ENCODE results near the gene CLP1. TPM values are rescaled to one million over a fixed set of nuclear protein-coding genes. Genes with fewer than 3 reads are reported as not detected.
A peak's percentile ranks its signal among the peaks of the same experiment; 100 is the strongest.

CLP1 gene
- total RNA-seq, 2 experiments from 2014 or later: 11.9 to 15.9 TPM

GRCh38 chr11:57641011-57641807, 16.4 kb upstream of the CLP1 start:
- ChIA-PET CTCF (interaction anchor here (0.5 to 7.3 kb wide), 28 partner anchors 10 to 296 kb away, joined by 3 to 118 read pairs (median 5); partner anchors contain the start of genes CLP1, SLC43A1, SLC43A3 and TIMM10), POLR2A (interaction anchor here (0.7 kb wide), 1 partner anchor 73 kb away, joined by 3 read pairs; the partner anchor contains the start of gene UBE2L6)
- Mint-ChIP-seq H3K4me3 (no peak overlapping the region), H3K9me3 (ENCODE audit: low read depth) (no peaks in the 10 kb centered on the region), H3K27me3 (peaks cover 21% of the 10 kb centered on the region), H3K36me3 (ENCODE audit: low read depth) (no peaks in the 10 kb centered on the region), H3K4me1 (peaks cover 10% of the 10 kb centered on the region), H3K27ac (no peak overlapping the region)
- ATAC-seq: peak; percentile 31
- intact Hi-C loops (cut with DNase I, micrococcal nuclease): loop anchor here (1.0 to 2.0 kb wide), 4 partner anchors 73 to 296 kb away; no protein-coding TSS in a partner anchor
- DNase-seq: peak; percentile 39

GRCh38 chr11:57643802-57644201, 13.8 kb upstream of the CLP1 start:
- Mint-ChIP-seq H3K9me3 (ENCODE audit: low read depth) (no peaks in the 10 kb centered on the region), H3K4me3 (no peak overlapping the region), H3K27ac (no peak overlapping the region), H3K27me3 (peaks cover 42% of the 10 kb centered on the region), H3K4me1 (peaks cover 24% of the 10 kb centered on the region), H3K36me3 (ENCODE audit: low read depth) (no peaks in the 10 kb centered on the region)
- ATAC-seq (no peak), DNase-seq (no peak)
- intact Hi-C loops (cut with DNase I, micrococcal nuclease): loop anchor here (1.0 kb wide), 2 partner anchors 151 to 187 kb away; no protein-coding TSS in a partner anchor
- ChIA-PET POLR2A (interaction anchor here (0.6 kb wide), 1 partner anchor 208 kb away, joined by 4 read pairs; no protein-coding TSS in a partner anchor), CTCF (interaction anchor here (0.6 to 7.3 kb wide), 28 partner anchors 9 to 200 kb away, joined by 3 to 80 read pairs (median 5); partner anchors contain the start of genes SLC43A1 and UBE2L6)

- ATAC-seq (peak; percentile 79), DNase-seq (peak; percentile 93)
- intact Hi-C loops (cut with DNase I, micrococcal nuclease): loop anchor here (1.0 kb wide), 2 partner anchors 152 to 188 kb away; no protein-coding TSS in a partner anchor
- peaks cover 47% of the 10 kb centered on the region for H3K27me3 Mint-ChIP-seq
- H3K27ac Mint-ChIP-seq: no peak overlapping the region
- H3K36me3 Mint-ChIP-seq (ENCODE audit: low read depth): no peaks in the 10 kb centered on the region
- no peaks in the 10 kb centered on the region for H3K9me3 Mint-ChIP-seq (ENCODE audit: low read depth)
- ChIA-PET POLR2A (interaction anchor here (0.6 to 1.6 kb wide), 2 partner anchors 77 to 105 kb away, joined by 3 to 4 read pairs; partner anchors contain the start of gene UBE2L6), CTCF (interaction anchor here (0.6 to 7.3 kb wide), 33 partner anchors 7 to 299 kb away, joined by 3 to 80 read pairs (median 5); partner anchors contain the start of genes SLC43A1 and UBE2L6)
- no peak overlapping the region for H3K4me3 Mint-ChIP-seq
- H3K4me1 Mint-ChIP-seq: peaks cover 33% of the 10 kb centered on the region
Observed at GRCh38 chr11:57644748-57645688, 12.5 kb upstream of the CLP1 start.

GRCh38 chr11:57645689-57646085, 11.9 kb upstream of the CLP1 start:
- Mint-ChIP-seq H3K27ac (no peak overlapping the region), H3K9me3 (ENCODE audit: low read depth) (no peaks in the 10 kb centered on the region), H3K36me3 (ENCODE audit: low read depth) (no peaks in the 10 kb centered on the region), H3K4me1 (peaks cover 35% of the 10 kb centered on the region), H3K27me3 (peaks cover 47% of the 10 kb centered on the region), H3K4me3 (no peak overlapping the region)
- DNase-seq (no peak), ATAC-seq (no peak)
- CTCF ChIA-PET: interaction anchor here (1.0 to 2.3 kb wide), 2 partner anchors 76 to 300 kb away, joined by 5 to 61 read pairs; partner anchors contain the start of gene UBE2L6
- POLR2A ChIA-PET: interaction anchor here (1.6 kb wide), 1 partner anchor 78 kb away, joined by 4 read pairs; the partner anchor contains the start of gene UBE2L6
- intact Hi-C loops (cut with DNase I, micrococcal nuclease): no loop called here

- no peak for ATAC-seq
- ChIA-PET CTCF (interaction anchor here (1.2 to 1.3 kb wide), 2 partner anchors 76 to 78 kb away, joined by 5 to 6 read pairs; partner anchors contain the start of gene UBE2L6), POLR2A (no interaction called here)
- Mint-ChIP-seq H3K4me1 (peaks cover 35% of the 10 kb centered on the region), H3K36me3 (ENCODE audit: low read depth) (no peaks in the 10 kb centered on the region), H3K9me3 (ENCODE audit: low read depth) (no peaks in the 10 kb centered on the region), H3K4me3 (no peak overlapping the region), H3K27ac (no peak overlapping the region), H3K27me3 (peaks cover 47% of the 10 kb centered on the region)
- DNase-seq: no peak
- intact Hi-C loops (cut with DNase I, micrococcal nuclease): no loop called here
Observed at GRCh38 chr11:57646194-57646798, 11.3 kb upstream of the CLP1 start.

GRCh38 chr11:57646799-57647303, 10.7 kb upstream of the CLP1 start:
- DNase-seq (no peak), ATAC-seq (no peak)
- Mint-ChIP-seq H3K27me3 (peaks cover 47% of the 10 kb centered on the region), H3K27ac (no peak overlapping the region), H3K4me3 (no peak overlapping the region), H3K36me3 (ENCODE audit: low read depth) (no peaks in the 10 kb centered on the region), H3K9me3 (ENCODE audit: low read depth) (no peaks in the 10 kb centered on the region), H3K4me1 (peaks cover 35% of the 10 kb centered on the region)
- CTCF ChIA-PET: interaction anchor here (0.5 to 1.3 kb wide), 4 partner anchors 76 to 154 kb away, joined by 3 to 6 read pairs (median 4); partner anchors contain the start of gene UBE2L6
- POLR2A ChIA-PET: no interaction called here
- intact Hi-C loops (cut with DNase I, micrococcal nuclease): no loop called here

GRCh38 chr11:57647372-57647771, 10.2 kb upstream of the CLP1 start:
- no peaks in the 10 kb centered on the region for H3K9me3 Mint-ChIP-seq (ENCODE audit: low read depth)
- H3K4me1 Mint-ChIP-seq: peaks cover 36% of the 10 kb centered on the region
- ATAC-seq (no peak), DNase-seq (no peak)
- H3K36me3 Mint-ChIP-seq (ENCODE audit: low read depth): no peaks in the 10 kb centered on the region
- H3K27me3 Mint-ChIP-seq: peaks cover 47% of the 10 kb centered on the region
- intact Hi-C loops (cut with DNase I, micrococcal nuclease): no loop called here
- H3K4me3 Mint-ChIP-seq: no peak overlapping the region
- ChIA-PET POLR2A (no interaction called here), CTCF (interaction anchor here (0.5 to 1.3 kb wide), 5 partner anchors 77 to 154 kb away, joined by 3 to 6 read pairs (median 5); partner anchors contain the start of gene UBE2L6)
- no peak overlapping the region for H3K27ac Mint-ChIP-seq

GRCh38 chr11:57647960-57648800, 9.4 kb upstream of the CLP1 start:
- intact Hi-C loops (cut with DNase I, micrococcal nuclease): no loop called here

GRCh38 chr11:57648801-57649735, 8.5 kb upstream of the CLP1 start:
- H3K27ac Mint-ChIP-seq: peak overlapping the region; percentile 52
- ChIA-PET POLR2A (interaction anchor here (0.6 kb wide), 1 partner anchor 80 kb away, joined by 3 read pairs; no protein-coding TSS in a partner anchor), CTCF (interaction anchor here (0.8 to 1.9 kb wide), 4 partner anchors 10 to 191 kb away, joined by 3 to 10 read pairs (median 3); no protein-coding TSS in a partner anchor)

More at GRCh38 chr11:57647960-57648800, 9.4 kb upstream of the CLP1 start:
- H3K36me3 Mint-ChIP-seq (ENCODE audit: low read depth): no peaks in the 10 kb centered on the region
- H3K9me3 Mint-ChIP-seq (ENCODE audit: low read depth): no peaks in the 10 kb centered on the region
- H3K27ac Mint-ChIP-seq: peak overlapping the region; percentile 42
- H3K4me3 Mint-ChIP-seq: peak overlapping the region; percentile 68
- peaks cover 47% of the 10 kb centered on the region for H3K27me3 Mint-ChIP-seq
- CTCF ChIA-PET: interaction anchor here (0.8 to 1.9 kb wide), 5 partner anchors 9 to 190 kb away, joined by 3 to 10 read pairs (median 3); no protein-coding TSS in a partner anchor
- peak; percentile 45 for DNase-seq
- ATAC-seq: no peak
- POLR2A ChIA-PET: interaction anchor here (0.6 kb wide), 1 partner anchor 81 kb away, joined by 3 read pairs; no protein-coding TSS in a partner anchor
- peaks cover 42% of the 10 kb centered on the region for H3K4me1 Mint-ChIP-seq

More at GRCh38 chr11:57648801-57649735, 8.5 kb upstream of the CLP1 start:
- peak; percentile 33 for ATAC-seq
- DNase-seq: peak; percentile 61
- H3K36me3 Mint-ChIP-seq (ENCODE audit: low read depth): no peaks in the 10 kb centered on the region
- peak overlapping the region; percentile 68 for H3K4me3 Mint-ChIP-seq
- H3K27me3 Mint-ChIP-seq: peaks cover 41% of the 10 kb centered on the region
- intact Hi-C loops (cut with DNase I, micrococcal nuclease): no loop called here
- H3K9me3 Mint-ChIP-seq (ENCODE audit: low read depth): no peaks in the 10 kb centered on the region
- H3K4me1 Mint-ChIP-seq: peaks cover 43% of the 10 kb centered on the region

Measured in activated CD4-positive, alpha-beta T cell treated with anti-CD3 and anti-CD28 coated beads for 36 hours (primary cell).